Panc1 (cell line): ENCODE results near the gene MGAT4A. TPM values are rescaled to one million over a fixed set of nuclear protein-coding genes. Genes with fewer than 3 reads are reported as not detected.
A peak's percentile ranks its signal among the peaks of the same experiment; 100 is the strongest.

Experiments
- ATAC-seq: fragments of 200-7000 bp; cut with Tn5 transposase; 2 replicates; pipeline ENCODE4 v1.9.1; 2020; ENCODE audit warnings: mild to moderate bottlenecking, moderate library complexity
- BruUV-seq: library from RNA; stranded (reverse); fragments of 400-500 nt; replicated peaks from 2 replicates; lab custom pipeline; 2021; lab: Mats Ljungman, UMichigan
- CTCF ChIA-PET: fragments of 300-600 bp; sonication (Branson Sonifier 250); formaldehyde crosslinking; loops from one replicate; lab custom pipeline; 2022; ENCODE audit warnings: antibody characterized with exemption; lab: Charles Lee
- POLR2A ChIA-PET: fragments of 300-600 bp; sonication (Branson Sonifier 250); formaldehyde crosslinking; loops from one replicate; lab custom pipeline; 2022; ENCODE audit warnings: antibody characterized with exemption; lab: Charles Lee
- DNase-seq: peaks from one replicate; pipeline ENCODE4 v3.0.0-alpha.2; 2010; ENCODE audit warnings: low read depth, low spot score
- H3K27ac ChIP-seq: 2 replicates; pipeline ENCODE4 v1.5.1; 2011; ENCODE audit warnings: mild to moderate bottlenecking, low read length, inconsistent platforms
- H3K27me3 ChIP-seq: fragments of 200-500 bp; sonication (Bioruptor generic); 2 replicates; pipeline ENCODE4 v1.6.0; 2014; ENCODE audit warnings: low read length, inconsistent platforms; ENCODE audit not compliant: control insufficient read depth, insufficient read depth
- H3K36me3 ChIP-seq: fragments of 200-500 bp; sonication (Bioruptor generic); 2 replicates; pipeline ENCODE4 v1.5.1; 2014; ENCODE audit warnings: inconsistent platforms, mild to moderate bottlenecking, low read length, moderate library complexity; ENCODE audit not compliant: control insufficient read depth, insufficient read depth
- H3K4me1 ChIP-seq: 2 replicates; pipeline ENCODE4 v1.5.1; 2011; ENCODE audit warnings: inconsistent platforms, mild to moderate bottlenecking, low read length, moderate library complexity; ENCODE audit not compliant: control insufficient read depth, insufficient read depth
- H3K4me3 ChIP-seq, 2 experiments: 2 replicates each; pipeline ENCODE4 v1.5.1; 2011 to 2012; ENCODE audit warnings: low read depth in 2 of 2, low read length in 2 of 2, mild to moderate bottlenecking in 2 of 2, inconsistent platforms in 1 of 2, moderate library complexity in 1 of 2
- H3K9me3 ChIP-seq: fragments of 200-500 bp; sonication (Bioruptor generic); 2 replicates; pipeline ENCODE4 v1.5.1; 2014; ENCODE audit warnings: low read depth, mild to moderate bottlenecking, inconsistent platforms, low read length, moderate library complexity; ENCODE audit not compliant: control insufficient read depth, insufficient read depth
- SIN3A ChIP-seq: IDR thresholded peaks from 2 replicates; pipeline ENCODE4 v1.6.1; 2012; ENCODE audit warnings: low read depth, mild to moderate bottlenecking, low read length, moderate library complexity, borderline replicate concordance; ENCODE audit not compliant: insufficient read depth
- TCF7L2 ChIP-seq: IDR thresholded peaks from 2 replicates; pipeline ENCODE4 v1.6.1; 2011; ENCODE audit warnings: mild to moderate bottlenecking, low read depth, low read length, inconsistent platforms
- in situ Hi-C: cut with HindIII; loops from 2 replicates; pipeline ENCODE4 v1.10.0; 2016; ENCODE audit warnings: low sequenced_read_pairs, low pct_unique_long_range_greater_than_20kb
- intact Hi-C: fragments of 100-400 bp; cut with micrococcal nuclease; formaldehyde crosslinking; loops from one replicate; pipeline ENCODE4 v1.10.0; 2022; ENCODE audit not compliant: unreplicated experiment
- total RNA-seq: library from RNA; stranded (reverse); gene quantifications from one replicate; pipeline ENCODE4 v1.2.1, GENCODE V29; 2021; ENCODE audit not compliant: unreplicated experiment
- TF ChIP-seq, protein P1 (sequence below): fragments of 450-650 bp; IDR thresholded peaks from 2 replicates; pipeline ENCODE4 v1.5.1; 2017; ENCODE audit warnings: mild to moderate bottlenecking
- TF ChIP-seq, protein P2 (sequence below), 2 experiments: IDR thresholded peaks; 2 replicates each; pipeline ENCODE4 v1.6.1; 2011 to 2012; ENCODE audit warnings: low read depth in 2 of 2, control low read depth in 1 of 2, low read length in 1 of 2, mild to moderate bottlenecking in 1 of 2, moderate library complexity in 1 of 2; ENCODE audit not compliant: insufficient read depth in 1 of 2

Gene MGAT4A
- total RNA-seq, 1 experiment from 2014 or later = 4.4 TPM

DNA sequence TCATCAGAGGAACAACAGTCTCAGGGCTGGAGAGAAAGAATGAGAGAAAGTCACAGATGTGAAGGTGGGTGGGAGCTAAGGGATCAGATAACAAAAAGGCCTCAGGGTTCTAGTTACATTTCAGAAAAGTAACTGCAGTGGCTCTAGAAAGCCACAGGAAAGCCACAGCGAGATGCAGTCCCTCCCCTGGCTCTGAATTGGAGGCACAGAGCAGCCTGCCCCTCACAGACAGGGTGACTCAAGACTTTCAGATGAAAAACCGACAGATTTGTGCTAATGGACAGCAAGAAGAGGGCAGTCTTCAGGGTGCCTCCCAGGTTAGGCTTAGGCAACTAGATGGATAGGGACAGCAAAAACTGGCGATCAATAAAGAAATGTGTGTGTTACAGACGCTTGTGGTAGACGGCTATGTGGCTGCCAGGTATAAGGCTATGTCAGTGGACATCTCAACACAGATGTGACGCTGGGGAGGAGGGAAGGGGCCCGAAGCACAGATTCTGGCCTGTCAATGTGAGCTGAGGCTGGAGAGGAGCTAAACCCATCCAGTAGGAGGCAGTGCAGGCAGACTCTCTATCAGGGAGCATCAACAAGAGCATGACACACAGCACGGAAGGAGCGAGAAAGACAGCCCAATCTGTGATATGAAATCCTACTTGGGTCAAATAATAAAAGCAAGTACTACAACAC lies 96.4 kb downstream of the MGAT4A start:
- no peaks in the 10 kb centered on the region for H3K9me3 ChIP-seq
- H3K4me1 ChIP-seq = no peaks in the 10 kb centered on the region
- ChIA-PET CTCF (interaction anchor here (0.6 kb wide), 1 partner anchor 203 kb away, joined by 4 read pairs; no protein-coding TSS in a partner anchor), POLR2A (no interaction called here)
- no peak overlapping the region for H3K4me3 ChIP-seq
- intact Hi-C loops = no loop called here
- TF ChIP-seq, protein P1, sequence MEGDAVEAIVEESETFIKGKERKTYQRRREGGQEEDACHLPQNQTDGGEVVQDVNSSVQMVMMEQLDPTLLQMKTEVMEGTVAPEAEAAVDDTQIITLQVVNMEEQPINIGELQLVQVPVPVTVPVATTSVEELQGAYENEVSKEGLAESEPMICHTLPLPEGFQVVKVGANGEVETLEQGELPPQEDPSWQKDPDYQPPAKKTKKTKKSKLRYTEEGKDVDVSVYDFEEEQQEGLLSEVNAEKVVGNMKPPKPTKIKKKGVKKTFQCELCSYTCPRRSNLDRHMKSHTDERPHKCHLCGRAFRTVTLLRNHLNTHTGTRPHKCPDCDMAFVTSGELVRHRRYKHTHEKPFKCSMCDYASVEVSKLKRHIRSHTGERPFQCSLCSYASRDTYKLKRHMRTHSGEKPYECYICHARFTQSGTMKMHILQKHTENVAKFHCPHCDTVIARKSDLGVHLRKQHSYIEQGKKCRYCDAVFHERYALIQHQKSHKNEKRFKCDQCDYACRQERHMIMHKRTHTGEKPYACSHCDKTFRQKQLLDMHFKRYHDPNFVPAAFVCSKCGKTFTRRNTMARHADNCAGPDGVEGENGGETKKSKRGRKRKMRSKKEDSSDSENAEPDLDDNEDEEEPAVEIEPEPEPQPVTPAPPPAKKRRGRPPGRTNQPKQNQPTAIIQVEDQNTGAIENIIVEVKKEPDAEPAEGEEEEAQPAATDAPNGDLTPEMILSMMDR = peak; percentile 53
- TF ChIP-seq, protein P2, sequence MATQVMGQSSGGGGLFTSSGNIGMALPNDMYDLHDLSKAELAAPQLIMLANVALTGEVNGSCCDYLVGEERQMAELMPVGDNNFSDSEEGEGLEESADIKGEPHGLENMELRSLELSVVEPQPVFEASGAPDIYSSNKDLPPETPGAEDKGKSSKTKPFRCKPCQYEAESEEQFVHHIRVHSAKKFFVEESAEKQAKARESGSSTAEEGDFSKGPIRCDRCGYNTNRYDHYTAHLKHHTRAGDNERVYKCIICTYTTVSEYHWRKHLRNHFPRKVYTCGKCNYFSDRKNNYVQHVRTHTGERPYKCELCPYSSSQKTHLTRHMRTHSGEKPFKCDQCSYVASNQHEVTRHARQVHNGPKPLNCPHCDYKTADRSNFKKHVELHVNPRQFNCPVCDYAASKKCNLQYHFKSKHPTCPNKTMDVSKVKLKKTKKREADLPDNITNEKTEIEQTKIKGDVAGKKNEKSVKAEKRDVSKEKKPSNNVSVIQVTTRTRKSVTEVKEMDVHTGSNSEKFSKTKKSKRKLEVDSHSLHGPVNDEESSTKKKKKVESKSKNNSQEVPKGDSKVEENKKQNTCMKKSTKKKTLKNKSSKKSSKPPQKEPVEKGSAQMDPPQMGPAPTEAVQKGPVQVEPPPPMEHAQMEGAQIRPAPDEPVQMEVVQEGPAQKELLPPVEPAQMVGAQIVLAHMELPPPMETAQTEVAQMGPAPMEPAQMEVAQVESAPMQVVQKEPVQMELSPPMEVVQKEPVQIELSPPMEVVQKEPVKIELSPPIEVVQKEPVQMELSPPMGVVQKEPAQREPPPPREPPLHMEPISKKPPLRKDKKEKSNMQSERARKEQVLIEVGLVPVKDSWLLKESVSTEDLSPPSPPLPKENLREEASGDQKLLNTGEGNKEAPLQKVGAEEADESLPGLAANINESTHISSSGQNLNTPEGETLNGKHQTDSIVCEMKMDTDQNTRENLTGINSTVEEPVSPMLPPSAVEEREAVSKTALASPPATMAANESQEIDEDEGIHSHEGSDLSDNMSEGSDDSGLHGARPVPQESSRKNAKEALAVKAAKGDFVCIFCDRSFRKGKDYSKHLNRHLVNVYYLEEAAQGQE (IDR thresholded peaks at IDR 0.05; ENCODE audit: insufficient read depth in 1 of 2, low read depth in 2 of 2, low read length in 1 of 2) = no peak
- H3K27me3 ChIP-seq = peaks cover 2% of the 10 kb centered on the region; the same call in 1 of the 2 replicates
- in situ Hi-C loops = no loop called here
- no peaks in the 10 kb centered on the region for H3K36me3 ChIP-seq
- DNase-seq (no peak), ATAC-seq (no peak)
- no TSS peak for BruUV-seq
- no peak overlapping the region for H3K27ac ChIP-seq

DNA sequence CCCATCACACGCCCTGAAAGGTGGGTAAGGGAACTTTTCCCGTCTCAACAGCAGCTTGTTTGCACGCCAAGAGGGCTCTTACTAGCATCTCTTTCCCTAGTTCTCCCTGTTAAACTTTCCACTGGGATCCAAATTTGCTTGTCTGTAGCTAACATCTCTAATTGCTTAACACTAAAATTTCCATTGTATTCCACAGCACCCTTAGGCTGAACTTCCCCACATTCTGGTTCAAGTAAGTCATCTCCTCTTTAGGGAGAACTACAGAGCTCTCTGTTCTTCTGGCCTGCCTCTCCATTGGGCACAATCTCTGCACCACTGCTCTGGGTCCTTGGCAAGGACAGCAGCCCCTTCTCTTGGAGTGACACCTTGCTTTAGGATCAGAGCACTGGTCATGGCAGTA lies 98.6 kb downstream of the MGAT4A start:
- no peaks in the 10 kb centered on the region for H3K36me3 ChIP-seq
- no peaks in the 10 kb centered on the region for H3K4me1 ChIP-seq
- ChIA-PET POLR2A (no interaction called here), CTCF (interaction anchor here (0.7 kb wide), 1 partner anchor 410 kb away, joined by 3 read pairs; no protein-coding TSS in a partner anchor)
- H3K27ac ChIP-seq = no peak overlapping the region
- intact Hi-C loops (no loop called here), in situ Hi-C loops (no loop called here)
- H3K9me3 ChIP-seq = no peaks in the 10 kb centered on the region
- TF ChIP-seq SIN3A = no peak
- TF ChIP-seq, protein P1 = no peak
- TF ChIP-seq TCF7L2 = no peak
- no TSS peak for BruUV-seq
- DNase-seq (no peak), ATAC-seq (no peak)
- peaks cover 2% of the 10 kb centered on the region; the same call in 1 of the 2 replicates for H3K27me3 ChIP-seq
- H3K4me3 ChIP-seq = no peak overlapping the region
